Activated naive CD4-positive, alpha-beta T cell treated with anti-CD3 and anti-CD28 coated beads, Interleukin-2, amount 10 ng/mL, durations not matched to agents 7 days and 5 days (primary cell): ENCODE measurements around the gene ONECUT3.
A peak's percentile ranks its signal among the peaks of the same experiment; 100 is the strongest.

ENCODE experiments used
- CTCF ChIA-PET: fragments of 350-600 bp; sonication (Branson Sonifier 250); formaldehyde crosslinking; loops from one replicate; lab custom pipeline; 2021; ENCODE audit warnings: antibody characterized with exemption; lab: Charles Lee
- DNase-seq: peaks from one replicate; pipeline ENCODE4 v3.0.0-alpha.2; 2020
- H3K27ac Mint-ChIP-seq: one replicate; pipeline ENCODE4 v1.8.0; 2021; ENCODE audit warnings: mild to moderate bottlenecking, moderate library complexity, mixed read lengths
- H3K27me3 Mint-ChIP-seq: one replicate; pipeline ENCODE4 v1.8.0; 2021; ENCODE audit warnings: mild to moderate bottlenecking, mixed read lengths
- H3K36me3 Mint-ChIP-seq: one replicate; pipeline ENCODE4 v1.8.0; 2021; ENCODE audit warnings: mixed read lengths
- H3K4me1 Mint-ChIP-seq: one replicate; pipeline ENCODE4 v1.8.0; 2021; ENCODE audit warnings: mixed read lengths
- H3K4me3 Mint-ChIP-seq: one replicate; pipeline ENCODE4 v1.8.0; 2021; ENCODE audit warnings: mild to moderate bottlenecking, moderate library complexity, mixed read lengths
- H3K9me3 Mint-ChIP-seq: one replicate; pipeline ENCODE4 v1.8.0; 2021; ENCODE audit warnings: mixed read lengths

The ONECUT3 gene

GRCh38 chr19:1765904-1766799 is 12.8 kb downstream of the ONECUT3 start:
- CTCF ChIA-PET, result interaction anchor here (0.6 to 3.7 kb wide), 10 partner anchors 10 to 1192 kb away, joined by 3 to 22 read pairs (median 3); no protein-coding TSS in a partner anchor
- no peak overlapping the region for H3K4me3 Mint-ChIP-seq
- no peak overlapping the region for H3K27ac Mint-ChIP-seq
- no peak for DNase-seq
- peaks cover 9% of the 10 kb centered on the region for H3K9me3 Mint-ChIP-seq
- H3K4me1 Mint-ChIP-seq, result peaks cover 2% of the 10 kb centered on the region
- peaks cover 2% of the 10 kb centered on the region for H3K36me3 Mint-ChIP-seq
- peaks cover 100% of the 10 kb centered on the region for H3K27me3 Mint-ChIP-seq

GRCh38 chr19:1766800-1767352 is 13.6 kb downstream of the ONECUT3 start:
- CTCF ChIA-PET, result interaction anchor here (0.6 to 3.7 kb wide), 6 partner anchors 32 to 1192 kb away, joined by 3 to 22 read pairs (median 3); no protein-coding TSS in a partner anchor
- no peak for DNase-seq
- Mint-ChIP-seq H3K9me3 (peaks cover 13% of the 10 kb centered on the region), H3K36me3 (peaks cover 2% of the 10 kb centered on the region), H3K4me3 (no peak overlapping the region), H3K4me1 (peaks cover 2% of the 10 kb centered on the region), H3K27ac (no peak overlapping the region), H3K27me3 (peaks cover 99% of the 10 kb centered on the region)

DNA sequence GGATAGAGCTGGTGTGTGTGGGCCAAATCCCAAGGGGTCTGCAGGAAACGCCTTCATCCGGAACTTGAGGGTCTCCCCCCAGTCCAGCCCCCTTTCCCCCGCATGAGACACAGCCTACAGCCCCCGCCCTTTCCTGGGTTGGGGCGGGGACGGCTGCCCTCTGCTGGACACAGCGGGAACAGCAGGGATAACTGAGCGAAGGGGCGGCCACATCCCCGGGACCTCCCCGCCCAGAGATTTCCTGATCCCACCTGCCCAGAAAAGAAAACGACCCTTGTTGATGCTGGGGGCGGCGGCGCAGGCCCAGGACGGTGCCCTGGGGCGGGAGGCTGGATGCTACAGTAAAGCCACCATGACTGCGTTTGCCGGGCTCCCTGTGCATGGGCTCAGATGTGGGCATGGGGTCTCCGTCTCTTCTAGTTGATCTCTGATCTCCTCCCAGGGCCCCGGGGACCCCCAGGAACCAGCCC is 14.2 kb downstream of the ONECUT3 start:
- Mint-ChIP-seq H3K4me3 (no peak overlapping the region), H3K4me1 (peaks cover 2% of the 10 kb centered on the region), H3K27ac (no peak overlapping the region), H3K36me3 (peaks cover 2% of the 10 kb centered on the region), H3K9me3 (peaks cover 13% of the 10 kb centered on the region), H3K27me3 (peaks cover 96% of the 10 kb centered on the region)
- CTCF ChIA-PET, result interaction anchor here (1.4 to 3.7 kb wide), 3 partner anchors 11 to 95 kb away, joined by 4 to 22 read pairs (median 4); no protein-coding TSS in a partner anchor
- DNase-seq, result peak; percentile 69

DNA sequence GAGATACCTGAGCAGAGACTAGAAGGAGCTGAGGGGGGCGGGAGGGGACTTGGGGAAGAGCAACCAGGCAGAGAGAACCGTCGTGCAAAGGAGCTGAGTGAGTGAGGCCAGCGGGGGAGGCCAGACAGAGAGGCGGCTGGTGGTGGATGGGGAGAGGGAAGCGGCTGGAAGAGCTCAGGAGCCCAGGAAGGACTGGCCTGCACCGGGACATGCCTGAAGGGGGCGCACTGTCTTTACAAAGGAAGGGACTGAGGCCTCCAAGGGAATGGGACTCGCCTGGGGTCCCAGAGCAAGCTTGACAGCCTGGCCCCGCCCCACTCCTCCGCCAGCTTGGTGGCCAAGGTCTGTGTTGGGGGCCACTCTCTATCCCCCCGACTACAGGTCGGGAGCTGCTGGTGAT is 14.9 kb downstream of the ONECUT3 start:
- peaks cover 2% of the 10 kb centered on the region for H3K36me3 Mint-ChIP-seq
- peaks cover 2% of the 10 kb centered on the region for H3K4me1 Mint-ChIP-seq
- H3K27me3 Mint-ChIP-seq, result peaks cover 96% of the 10 kb centered on the region
- no peak overlapping the region for H3K4me3 Mint-ChIP-seq
- CTCF ChIA-PET, result interaction anchor here (0.6 to 3.7 kb wide), 4 partner anchors 10 to 331 kb away, joined by 3 to 22 read pairs (median 4); no protein-coding TSS in a partner anchor
- DNase-seq, result no peak
- no peak overlapping the region for H3K27ac Mint-ChIP-seq
- peaks cover 13% of the 10 kb centered on the region for H3K9me3 Mint-ChIP-seq

DNA sequence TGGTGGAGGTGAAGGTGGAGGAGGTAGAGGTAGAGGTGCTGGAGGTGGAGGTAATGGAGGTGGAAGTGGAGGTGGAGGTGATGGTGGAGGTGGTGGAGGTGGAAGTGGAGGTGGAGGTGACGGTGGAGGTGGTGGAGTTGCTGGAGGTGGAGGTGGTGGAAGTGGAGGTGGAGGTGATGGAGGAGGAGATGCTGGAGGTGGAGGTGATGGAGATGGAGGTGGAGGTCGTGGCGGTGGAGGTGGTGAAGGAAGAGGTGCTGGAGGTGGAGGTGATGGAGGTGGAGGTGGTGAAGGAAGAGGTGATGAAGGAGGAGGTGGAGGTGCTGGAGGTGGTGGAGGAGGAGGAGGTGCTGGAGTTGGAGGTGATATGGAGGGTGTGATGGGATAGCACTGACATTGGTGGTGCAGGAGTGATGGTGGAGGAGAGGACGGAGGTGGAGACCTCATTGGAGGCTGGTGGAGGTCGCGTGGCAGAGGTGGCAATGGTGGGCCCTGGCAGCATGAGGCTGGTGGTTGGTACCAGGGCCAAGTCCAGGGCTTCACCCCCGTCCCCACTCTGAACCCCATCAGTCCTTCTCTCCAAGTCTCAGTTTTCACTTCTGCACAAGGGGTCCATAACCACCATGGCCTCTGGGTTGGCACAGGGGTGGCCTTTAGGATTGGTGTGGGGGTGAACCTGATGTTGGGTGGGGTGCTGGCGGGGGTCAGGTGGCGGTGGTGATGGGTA is 15.8 kb downstream of the ONECUT3 start:
- Mint-ChIP-seq H3K4me3 (no peak overlapping the region), H3K27me3 (peaks cover 96% of the 10 kb centered on the region), H3K9me3 (peaks cover 13% of the 10 kb centered on the region), H3K36me3 (peaks cover 2% of the 10 kb centered on the region), H3K4me1 (peaks cover under 1% of the 10 kb centered on the region), H3K27ac (no peak overlapping the region)
- no peak for DNase-seq
- CTCF ChIA-PET, result interaction anchor here (0.6 to 3.7 kb wide), 2 partner anchors 97 to 331 kb away, joined by 3 to 22 read pairs; no protein-coding TSS in a partner anchor

- Mint-ChIP-seq H3K4me1 (no peaks in the 10 kb centered on the region), H3K36me3 (peaks cover 2% of the 10 kb centered on the region), H3K4me3 (no peak overlapping the region), H3K27ac (no peak overlapping the region), H3K9me3 (peaks cover 13% of the 10 kb centered on the region), H3K27me3 (peaks cover 96% of the 10 kb centered on the region)
- CTCF ChIA-PET, result no interaction called here
- DNase-seq, result no peak
These were observed 16.3 kb downstream of the ONECUT3 start for GRCh38 chr19:1769645-1769985.

GRCh38 chr19:1770866-1771576 is 17.7 kb downstream of the ONECUT3 start:
- H3K27ac Mint-ChIP-seq, result no peak overlapping the region

DNA sequence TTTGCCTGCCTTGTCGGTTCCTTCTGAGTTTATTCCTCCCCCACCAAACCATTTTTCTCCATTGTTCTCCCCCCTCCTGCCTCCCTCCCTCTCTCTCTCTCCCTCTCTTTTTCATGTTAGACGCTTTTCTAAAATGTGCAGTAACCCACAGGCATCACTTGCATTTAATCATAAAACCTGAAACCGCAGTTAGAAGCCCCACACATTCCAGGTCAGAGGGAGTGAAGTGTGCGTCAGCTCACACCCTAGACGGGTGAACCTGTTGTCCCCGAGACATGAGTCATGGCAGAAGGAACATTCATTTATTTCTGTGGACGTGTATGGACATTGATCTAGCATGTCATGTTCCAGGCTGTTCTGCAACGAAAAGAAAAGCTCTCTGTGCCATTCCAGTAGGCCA is 19.9 kb downstream of the ONECUT3 start:
- peaks cover 16% of the 10 kb centered on the region for H3K9me3 Mint-ChIP-seq

More at GRCh38 chr19:1770866-1771576, 17.7 kb downstream of the ONECUT3 start:
- no peak for DNase-seq
- Mint-ChIP-seq H3K27me3 (peaks cover 96% of the 10 kb centered on the region), H3K4me1 (no peaks in the 10 kb centered on the region), H3K4me3 (no peak overlapping the region), H3K36me3 (peaks cover 2% of the 10 kb centered on the region), H3K9me3 (peaks cover 13% of the 10 kb centered on the region)
- CTCF ChIA-PET, result interaction anchor here (0.8 to 1.8 kb wide), 6 partner anchors 10 to 99 kb away, joined by 3 to 7 read pairs (median 3); no protein-coding TSS in a partner anchor

GRCh38 chr19:1774989-1775772 is 21.9 kb downstream of the ONECUT3 start:
- H3K36me3 Mint-ChIP-seq, result peaks cover 2% of the 10 kb centered on the region
- no peak for DNase-seq
- H3K9me3 Mint-ChIP-seq, result peaks cover 16% of the 10 kb centered on the region
- CTCF ChIA-PET, result interaction anchor here (1.3 kb wide), 1 partner anchor 10 kb away, joined by 3 read pairs; no protein-coding TSS in a partner anchor
- H3K27ac Mint-ChIP-seq, result no peak overlapping the region
- H3K4me3 Mint-ChIP-seq, result no peak overlapping the region
- peaks cover 96% of the 10 kb centered on the region for H3K27me3 Mint-ChIP-seq
- no peaks in the 10 kb centered on the region for H3K4me1 Mint-ChIP-seq

More for the DNA sequence above, 19.9 kb downstream of the ONECUT3 start:
- Mint-ChIP-seq H3K27me3 (peaks cover 96% of the 10 kb centered on the region), H3K4me3 (no peak overlapping the region), H3K36me3 (peaks cover 2% of the 10 kb centered on the region), H3K4me1 (no peaks in the 10 kb centered on the region), H3K27ac (peak overlapping the region; percentile 37)
- no peak for DNase-seq
- CTCF ChIA-PET, result interaction anchor here (0.9 kb wide), 1 partner anchor 101 kb away, joined by 3 read pairs; no protein-coding TSS in a partner anchor

- peaks cover under 1% of the 10 kb centered on the region for H3K36me3 Mint-ChIP-seq
- CTCF ChIA-PET, result interaction anchor here (1.3 kb wide), 1 partner anchor 11 kb away, joined by 3 read pairs; no protein-coding TSS in a partner anchor
- H3K27ac Mint-ChIP-seq, result no peak overlapping the region
- H3K27me3 Mint-ChIP-seq, result peaks cover 96% of the 10 kb centered on the region
- no peaks in the 10 kb centered on the region for H3K4me1 Mint-ChIP-seq
- H3K4me3 Mint-ChIP-seq, result no peak overlapping the region
- no peak for DNase-seq
- H3K9me3 Mint-ChIP-seq, result peaks cover 11% of the 10 kb centered on the region
These were observed 22.8 kb downstream of the ONECUT3 start for GRCh38 chr19:1775951-1776605.

GRCh38 chr19:1776606-1777147 is 23.4 kb downstream of the ONECUT3 start:
- Mint-ChIP-seq H3K27ac (no peak overlapping the region), H3K4me3 (no peak overlapping the region), H3K9me3 (peaks cover 8% of the 10 kb centered on the region), H3K27me3 (peaks cover 96% of the 10 kb centered on the region), H3K36me3 (no peaks in the 10 kb centered on the region), H3K4me1 (no peaks in the 10 kb centered on the region)
- no peak for DNase-seq
- CTCF ChIA-PET, result no interaction called here

- Mint-ChIP-seq H3K4me1 (no peaks in the 10 kb centered on the region), H3K27ac (peak overlapping the region; percentile 64), H3K36me3 (no peaks in the 10 kb centered on the region), H3K27me3 (peaks cover 98% of the 10 kb centered on the region), H3K4me3 (no peak overlapping the region), H3K9me3 (peaks cover 10% of the 10 kb centered on the region)
- CTCF ChIA-PET, result no interaction called here
- DNase-seq, result no peak
These were observed 23.8 kb downstream of the ONECUT3 start for GRCh38 chr19:1777149-1777548.
